Measurements from ENCODE around the gene GALNT2. TPM values are rescaled to one million over a fixed set of nuclear protein-coding genes. Genes with fewer than 3 reads are reported as not detected.

Gene GALNT2
- total and polyA plus RNA-seq, 2 donors (not counting 1 experiment from before 2014, with no cell fraction given) = 19.0 to 184 TPM

DNA sequence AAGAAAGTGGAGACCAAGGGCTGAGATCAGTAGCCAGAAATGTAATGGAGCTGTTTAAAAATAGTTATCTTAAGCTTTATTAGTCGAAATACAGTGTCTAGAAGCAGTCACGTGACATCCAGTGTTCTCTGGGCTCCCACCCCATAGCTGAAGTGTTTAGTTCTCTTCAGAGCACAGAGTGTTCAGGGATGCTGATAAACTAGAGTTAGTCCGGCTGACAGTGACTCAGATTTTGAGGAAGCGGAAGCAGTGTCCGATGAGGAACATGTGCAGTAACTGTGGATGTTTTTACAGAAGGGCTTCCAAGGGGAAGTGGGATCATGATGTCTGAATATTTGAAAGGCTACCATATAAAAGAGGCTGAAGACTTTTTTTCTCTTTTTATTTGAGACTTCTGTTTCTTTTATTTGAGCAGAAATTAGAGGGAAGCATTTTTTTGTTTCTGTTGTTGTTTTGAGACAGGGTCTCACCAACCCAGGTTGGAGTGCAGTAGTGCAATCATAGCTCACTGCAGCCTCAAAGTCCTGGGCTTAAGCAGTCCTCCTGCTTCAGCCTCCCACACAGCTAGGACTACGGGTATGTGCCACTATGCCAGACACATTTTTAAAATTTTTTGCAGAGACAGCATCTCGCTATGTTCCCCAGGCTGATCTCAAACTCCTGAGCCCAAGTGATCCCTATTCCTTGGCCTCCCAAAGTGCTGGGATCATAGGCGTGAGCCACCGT lies 124.2 kb downstream of the GALNT2 start:
- H3K9me3 ChIP-seq (ENCODE audit: control extremely low read depth in 1 of 3, control insufficient read depth in 2 of 3, insufficient read depth in 1 of 3, low read length in 2 of 3) = no peaks in the 10 kb centered on the region
- intact Hi-C loops (cut with micrococcal nuclease) = no loop called here
- H3K27ac ChIP-seq (ENCODE audit: low read length in 2 of 2) = peak overlapping the region in 1 of 2 donors; percentile 50
- ChIA-PET CTCF (interaction anchor here (1.6 kb wide), 1 partner anchor 14 kb away, joined by 3 read pairs; no protein-coding TSS in a partner anchor), POLR2A (no interaction called here)
- H3K9me3 Mint-ChIP-seq (ENCODE audit: insufficient read depth) = no peaks in the 10 kb centered on the region
- no peak overlapping the region for H3K4me2 ChIP-seq (replicated peaks; ENCODE audit: low read depth, low read length, poor library complexity, severe bottlenecking)
- H3K27me3 ChIP-seq (replicated peaks in 1 of 4; ENCODE audit: control extremely low read depth in 1 of 4, control insufficient read depth in 3 of 4, insufficient read depth in 4 of 4, low read length in 3 of 4) = no peaks in the 10 kb centered on the region
- H4K20me1 ChIP-seq (ENCODE audit: control insufficient read depth, insufficient read depth, low read length, poor library complexity, severe bottlenecking) = peaks cover 28% of the 10 kb centered on the region
- H3K27me3 Mint-ChIP-seq = no peaks in the 10 kb centered on the region
- TF ChIP-seq, protein P1, sequence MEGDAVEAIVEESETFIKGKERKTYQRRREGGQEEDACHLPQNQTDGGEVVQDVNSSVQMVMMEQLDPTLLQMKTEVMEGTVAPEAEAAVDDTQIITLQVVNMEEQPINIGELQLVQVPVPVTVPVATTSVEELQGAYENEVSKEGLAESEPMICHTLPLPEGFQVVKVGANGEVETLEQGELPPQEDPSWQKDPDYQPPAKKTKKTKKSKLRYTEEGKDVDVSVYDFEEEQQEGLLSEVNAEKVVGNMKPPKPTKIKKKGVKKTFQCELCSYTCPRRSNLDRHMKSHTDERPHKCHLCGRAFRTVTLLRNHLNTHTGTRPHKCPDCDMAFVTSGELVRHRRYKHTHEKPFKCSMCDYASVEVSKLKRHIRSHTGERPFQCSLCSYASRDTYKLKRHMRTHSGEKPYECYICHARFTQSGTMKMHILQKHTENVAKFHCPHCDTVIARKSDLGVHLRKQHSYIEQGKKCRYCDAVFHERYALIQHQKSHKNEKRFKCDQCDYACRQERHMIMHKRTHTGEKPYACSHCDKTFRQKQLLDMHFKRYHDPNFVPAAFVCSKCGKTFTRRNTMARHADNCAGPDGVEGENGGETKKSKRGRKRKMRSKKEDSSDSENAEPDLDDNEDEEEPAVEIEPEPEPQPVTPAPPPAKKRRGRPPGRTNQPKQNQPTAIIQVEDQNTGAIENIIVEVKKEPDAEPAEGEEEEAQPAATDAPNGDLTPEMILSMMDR (IDR thresholded peaks at IDR 0.05) = no peak
- TF ChIP-seq EZH2 (IDR thresholded peaks at IDR 0.05; ENCODE audit: borderline replicate concordance, insufficient read depth, low read depth, low read length, poor library complexity, severe bottlenecking) = no peak
- peaks cover 35% of the 10 kb centered on the region for H3K4me1 Mint-ChIP-seq
- no peak overlapping the region for H2AFZ ChIP-seq (ENCODE audit: insufficient read depth, low read depth, low read length, poor library complexity, severe bottlenecking)
- H3K4me3 Mint-ChIP-seq = no peak overlapping the region
- H3K9ac ChIP-seq (ENCODE audit: low read length) = no peak overlapping the region
- ATAC-seq (ENCODE audit: low read depth) = peak; percentile 62
- peak; percentile 41 for DNase-seq
- no peak overlapping the region for H3K4me3 ChIP-seq (ENCODE audit: control extremely low read depth in 1 of 5, extremely low read depth in 1 of 5, insufficient read depth in 1 of 5, low read depth in 2 of 5, low read length in 4 of 5)
- H3K79me2 ChIP-seq (ENCODE audit: control insufficient read depth, insufficient read depth, low read length) = peaks cover 37% of the 10 kb centered on the region
- WGBS (ENCODE audit: insufficient coverage) = 41% methylated on average over 9 of the region's 9 CpGs
- peak overlapping the region; percentile 27 for H3K27ac Mint-ChIP-seq
- peaks cover 0 to 6% of the 10 kb centered on the region in 2 experiments for H3K36me3 ChIP-seq (replicated peaks in 1 of 2; ENCODE audit: control extremely low read depth in 1 of 2, control insufficient read depth in 1 of 2, extremely low read depth in 1 of 2, insufficient read depth in 2 of 2, low read length in 1 of 2)
- H3K4me1 ChIP-seq (ENCODE audit: control insufficient read depth in 2 of 2, insufficient read depth in 2 of 2, low read length in 2 of 2) = peaks cover 22 to 24% of the 10 kb centered on the region in 2 donors

DNA sequence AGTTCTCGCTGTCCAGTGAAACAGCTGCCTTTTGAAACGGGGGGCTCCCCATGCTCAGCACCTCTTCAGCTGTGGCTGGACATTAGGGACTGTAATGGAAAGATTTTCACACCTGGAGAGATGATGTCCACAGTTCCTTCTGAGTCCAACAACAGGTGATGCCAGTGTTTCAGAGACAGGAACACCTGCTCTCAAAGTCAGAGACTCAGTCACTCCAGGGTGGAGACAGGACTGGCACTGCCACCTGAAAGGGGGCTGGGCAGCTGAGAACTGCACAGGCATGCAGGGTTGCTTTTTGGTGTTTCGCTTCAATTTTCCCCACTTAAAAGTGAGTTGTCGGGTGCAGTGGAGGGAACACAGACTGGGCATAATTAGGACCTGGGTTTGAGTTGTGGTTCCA lies 124.8 kb downstream of the GALNT2 start:
- Mint-ChIP-seq H3K27ac (no peak overlapping the region), H3K4me1 (peaks cover 31% of the 10 kb centered on the region), H3K4me3 (no peak overlapping the region), H3K9me3 (ENCODE audit: insufficient read depth) (no peaks in the 10 kb centered on the region), H3K27me3 (no peaks in the 10 kb centered on the region)
- no peaks in the 10 kb centered on the region for H3K27me3 ChIP-seq (replicated peaks in 1 of 4; ENCODE audit: control extremely low read depth in 1 of 4, control insufficient read depth in 3 of 4, insufficient read depth in 4 of 4, low read length in 3 of 4)
- H2AFZ ChIP-seq (ENCODE audit: insufficient read depth, low read depth, low read length, poor library complexity, severe bottlenecking) = no peak overlapping the region
- no peak for DNase-seq
- no peak overlapping the region for H3K4me3 ChIP-seq (ENCODE audit: control extremely low read depth in 1 of 5, extremely low read depth in 1 of 5, insufficient read depth in 1 of 5, low read depth in 2 of 5, low read length in 4 of 5)
- CTCF ChIA-PET = interaction anchor here (1.6 kb wide), 1 partner anchor 13 kb away, joined by 3 read pairs; no protein-coding TSS in a partner anchor
- no peak for ATAC-seq (ENCODE audit: low read depth)
- H3K27ac ChIP-seq (ENCODE audit: low read length in 2 of 2) = no peak overlapping the region
- no peak overlapping the region for H3K9ac ChIP-seq (ENCODE audit: low read length)
- intact Hi-C loops (cut with micrococcal nuclease) = no loop called here
- H3K79me2 ChIP-seq (ENCODE audit: control insufficient read depth, insufficient read depth, low read length) = peaks cover 43% of the 10 kb centered on the region
- POLR2A ChIA-PET = no interaction called here
- WGBS (ENCODE audit: insufficient coverage) = 63% methylated on average over 3 of the region's 4 CpGs
- peaks cover 21% of the 10 kb centered on the region in 2 donors for H3K4me1 ChIP-seq (ENCODE audit: control insufficient read depth in 2 of 2, insufficient read depth in 2 of 2, low read length in 2 of 2)
- no peaks in the 10 kb centered on the region for H3K9me3 ChIP-seq (ENCODE audit: control extremely low read depth in 1 of 3, control insufficient read depth in 2 of 3, insufficient read depth in 1 of 3, low read length in 2 of 3)
- TF ChIP-seq EZH2 (IDR thresholded peaks at IDR 0.05; ENCODE audit: borderline replicate concordance, insufficient read depth, low read depth, low read length, poor library complexity, severe bottlenecking) = no peak
- TF ChIP-seq, protein P1 (IDR thresholded peaks at IDR 0.05) = no peak
- H3K36me3 ChIP-seq (replicated peaks in 1 of 2; ENCODE audit: control extremely low read depth in 1 of 2, control insufficient read depth in 1 of 2, extremely low read depth in 1 of 2, insufficient read depth in 2 of 2, low read length in 1 of 2) = peaks cover 0 to 2% of the 10 kb centered on the region in 2 experiments
- H3K4me2 ChIP-seq (replicated peaks; ENCODE audit: low read depth, low read length, poor library complexity, severe bottlenecking) = no peak overlapping the region
- peaks cover 28% of the 10 kb centered on the region for H4K20me1 ChIP-seq (ENCODE audit: control insufficient read depth, insufficient read depth, low read length, poor library complexity, severe bottlenecking)
